ENCODE measurements around the gene VWA8. TPM values are rescaled to one million over a fixed set of nuclear protein-coding genes. Genes with fewer than 3 reads are reported as not detected.

The VWA8 gene
- total and polyA plus RNA-seq, 4 donors: 4.7 to 26.3 (median 11.9) TPM

GRCh38 chr13:41562541-41563178, 398.2 kb downstream of the VWA8 start:
- Histone ChIP-seq H3K27ac (ENCODE audit: low read depth in 1 of 2, low read length in 1 of 2) (no peak overlapping the region), H3K4me3 (no peak overlapping the region), H3K36me3 (ENCODE audit: control insufficient read depth in 4 of 4, insufficient read depth in 4 of 4, low read length in 4 of 4) (peaks cover 0 to 4% (median 0%) of the 10 kb centered on the region in 4 donors), H3K9ac (ENCODE audit: insufficient read depth in 1 of 2, low read length in 2 of 2) (no peak overlapping the region), H3K27me3 (ENCODE audit: control insufficient read depth in 3 of 3, insufficient read depth in 3 of 3, low read length in 2 of 3) (no peaks in the 10 kb centered on the region), H3K4me1 (ENCODE audit: control insufficient read depth in 5 of 5, insufficient read depth in 5 of 5, low read length in 5 of 5) (peaks cover 6 to 48% (median 32%) of the 10 kb centered on the region in 5 donors), H3K9me3 (ENCODE audit: control insufficient read depth in 4 of 4, insufficient read depth in 3 of 4, low read length in 3 of 4) (no peaks in the 10 kb centered on the region)
- no peak for TF ChIP-seq CTCF (IDR thresholded peaks at IDR 0.05; ENCODE audit: control extremely low read depth, extremely low read depth)
- ATAC-seq (ENCODE audit: insufficient read depth, low FRiP score) (no peak), DNase-seq (peak in 1 of 3 donors; percentile 26)
- 64 to 71% methylated on average over 6 of the region's 6 CpGs for WGBS, 2 donors

GRCh38 chr13:41562083-41562482, 398.8 kb downstream of the VWA8 start:
- Histone ChIP-seq H3K27ac (ENCODE audit: low read depth in 1 of 2, low read length in 1 of 2) (peak overlapping the region in 1 of 2 donors; percentile 12), H3K36me3 (ENCODE audit: control insufficient read depth in 4 of 4, insufficient read depth in 4 of 4, low read length in 4 of 4) (no peaks in the 10 kb centered on the region), H3K4me3 (no peak overlapping the region), H3K9me3 (ENCODE audit: control insufficient read depth in 4 of 4, insufficient read depth in 3 of 4, low read length in 3 of 4) (no peaks in the 10 kb centered on the region), H3K27me3 (ENCODE audit: control insufficient read depth in 3 of 3, insufficient read depth in 3 of 3, low read length in 2 of 3) (no peaks in the 10 kb centered on the region), H3K9ac (ENCODE audit: insufficient read depth in 1 of 2, low read length in 2 of 2) (no peak overlapping the region), H3K4me1 (ENCODE audit: control insufficient read depth in 5 of 5, insufficient read depth in 5 of 5, low read length in 5 of 5) (peaks cover 6 to 48% (median 32%) of the 10 kb centered on the region in 5 donors)
- no peak for TF ChIP-seq CTCF (IDR thresholded peaks at IDR 0.05; ENCODE audit: control extremely low read depth, extremely low read depth)
- 63 to 82% methylated on average over 7 of the region's 7 CpGs for WGBS, 2 donors
- no peak for ATAC-seq (ENCODE audit: insufficient read depth, low FRiP score)
- peak; percentile 92 to 96 (median 94) for DNase-seq

GRCh38 chr13:41561170-41561569, 399.7 kb downstream of the VWA8 start:
- Histone ChIP-seq H3K36me3 (ENCODE audit: control insufficient read depth in 4 of 4, insufficient read depth in 4 of 4, low read length in 4 of 4) (no peaks in the 10 kb centered on the region), H3K4me3 (no peak overlapping the region), H3K9me3 (ENCODE audit: control insufficient read depth in 4 of 4, insufficient read depth in 3 of 4, low read length in 3 of 4) (no peaks in the 10 kb centered on the region), H3K27ac (ENCODE audit: low read depth in 1 of 2, low read length in 1 of 2) (peak overlapping the region in 1 of 2 donors; percentile 60), H3K4me1 (ENCODE audit: control insufficient read depth in 5 of 5, insufficient read depth in 5 of 5, low read length in 5 of 5) (peaks cover 6 to 48% (median 32%) of the 10 kb centered on the region in 5 donors), H3K27me3 (ENCODE audit: control insufficient read depth in 3 of 3, insufficient read depth in 3 of 3, low read length in 2 of 3) (no peaks in the 10 kb centered on the region), H3K9ac (ENCODE audit: insufficient read depth in 1 of 2, low read length in 2 of 2) (no peak overlapping the region)
- DNase-seq (peak in 1 of 3 donors; percentile 53), ATAC-seq (ENCODE audit: insufficient read depth, low FRiP score) (peak; percentile 80)
- TF ChIP-seq CTCF (IDR thresholded peaks at IDR 0.05; ENCODE audit: control extremely low read depth, extremely low read depth): no peak
- whole genome bisulfite sequencing, 2 donors: 57 to 64% methylated on average over 4 of the region's 4 CpGs

Measured in lung (tissue), 12 donors.